CD4-positive, alpha-beta memory T cell (primary cell): Measurements from ENCODE around the gene SMAD3. TPM values are rescaled to one million over a fixed set of nuclear protein-coding genes. Genes with fewer than 3 reads are reported as not detected.
"Not testable (repeated sequence)": the region's sequence is repeated elsewhere in the genome, so short reads cannot be mapped to it uniquely, and the experiment has no call there.

Experiments
- CTCF ChIA-PET: fragments of 350-600 bp; sonication (Branson Sonifier 250); formaldehyde crosslinking; loops from one replicate; lab custom pipeline; 2021; ENCODE audit warnings: inconsistent platforms; ENCODE audit not compliant: partially characterized antibody; lab: Charles Lee
- POLR2A ChIA-PET: fragments of 350-600 bp; sonication (Branson Sonifier 250); formaldehyde crosslinking; loops from one replicate; lab custom pipeline; 2021; ENCODE audit not compliant: partially characterized antibody; lab: Charles Lee
- DNase-seq, 5 donors: peaks; one replicate each; pipeline versions ENCODE4 v3.0.0 to v3.0.0-alpha.2; 2020 to 2022; ENCODE audit warnings: mixed read lengths in 1 of 5
- H3K27ac ChIP-seq: one replicate; pipeline ENCODE4 v1.7.0; 2013; ENCODE audit warnings: low read depth, low read length
- H3K27me3 ChIP-seq: 2 replicates; pipeline ENCODE4 v1.7.0; 2013; ENCODE audit warnings: mild to moderate bottlenecking, low read length, moderate library complexity; ENCODE audit not compliant: insufficient read depth
- H3K36me3 ChIP-seq: 2 replicates; pipeline ENCODE4 v1.7.0; 2013; ENCODE audit warnings: mild to moderate bottlenecking, low read length, moderate library complexity; ENCODE audit not compliant: insufficient read depth
- H3K4me1 ChIP-seq: 2 replicates; pipeline ENCODE4 v1.7.0; 2013; ENCODE audit warnings: mild to moderate bottlenecking, low read length, moderate library complexity; ENCODE audit not compliant: insufficient read depth
- H3K4me3 ChIP-seq, 2 donors: one replicate each; pipeline ENCODE4 v1.7.0; 2013; ENCODE audit warnings: low read length in 2 of 2, mild to moderate bottlenecking in 1 of 2
- H3K9me3 ChIP-seq, 2 donors: one replicate each; pipeline ENCODE4 v1.7.0; 2013; ENCODE audit warnings: low read length in 2 of 2, control low read depth in 1 of 2; ENCODE audit not compliant: control insufficient read depth in 1 of 2
- H3K27ac Mint-ChIP-seq, 7 donors: one replicate each; pipeline ENCODE4 v1.8.0; 2020 to 2021; ENCODE audit warnings: mixed read lengths in 7 of 7, mild to moderate bottlenecking in 6 of 7, inconsistent platforms in 3 of 7, moderate library complexity in 3 of 7
- H3K27me3 Mint-ChIP-seq, 2 donors: one replicate each; pipeline ENCODE4 v1.8.0; 2020 to 2021; ENCODE audit warnings: mixed read lengths in 2 of 2
- H3K36me3 Mint-ChIP-seq, 2 donors: one replicate each; pipeline ENCODE4 v1.8.0; 2020 to 2021; ENCODE audit warnings: mixed read lengths in 2 of 2, inconsistent platforms in 1 of 2, mild to moderate bottlenecking in 1 of 2
- H3K4me1 Mint-ChIP-seq, 4 donors: one replicate each; pipeline ENCODE4 v1.8.0; 2020 to 2021; ENCODE audit warnings: mixed read lengths in 4 of 4, mild to moderate bottlenecking in 1 of 4
- H3K4me3 Mint-ChIP-seq, 8 donors: one replicate each; pipeline ENCODE4 v1.8.0; 2020 to 2021; ENCODE audit warnings: mixed read lengths in 8 of 8, mild to moderate bottlenecking in 7 of 8, moderate library complexity in 6 of 8, inconsistent platforms in 3 of 8
- H3K9me3 Mint-ChIP-seq, 8 donors: one replicate each; pipeline ENCODE4 v1.8.0; 2020 to 2021; ENCODE audit warnings: mixed read lengths in 8 of 8, mild to moderate bottlenecking in 5 of 8, inconsistent platforms in 3 of 8, moderate library complexity in 1 of 8
- intact Hi-C: fragments of 100-400 bp; cut with micrococcal nuclease; formaldehyde crosslinking; loops from one replicate; pipeline ENCODE4 v1.15.1; 2023
- polyA plus RNA-seq, 2 donors: library from polyadenylated mRNA; unstranded; fragments of 300-500 nt; fragmentation: Illumina TruSeq; gene quantifications; one replicate each; pipeline ENCODE4 v1.2.3, GENCODE V29; 2021
- total RNA-seq, 2 experiments: library from RNA; stranded (reverse); gene quantifications; one replicate each; pipeline ENCODE4 v1.2.3, GENCODE V29; 2021

Gene SMAD3
- total and polyA plus RNA-seq, 4 experiments from 2014 or later, result 14.6 to 197 (median 110) TPM

GRCh38 chr15:67121644-67122605, 56.5 kb downstream of the SMAD3 start:
- H3K4me3 Mint-ChIP-seq, result peak overlapping the region; percentile 74 to 87 (median 82)
- intact Hi-C loops, result loop anchor here (1.0 to 2.0 kb wide), 2 partner anchors 21 to 53 kb away; no protein-coding TSS in a partner anchor
- H3K9me3 Mint-ChIP-seq, result no peaks in the 10 kb centered on the region
- H3K36me3 Mint-ChIP-seq, result peaks cover 4 to 19% of the 10 kb centered on the region in 2 donors
- ChIA-PET POLR2A (interaction anchor here (0.7 to 15.7 kb wide), 18 partner anchors 9 to 206 kb away, joined by 3 to 167 read pairs (median 6); partner anchors contain the start of gene SMAD3), CTCF (interaction anchor here (1.3 to 1.5 kb wide), 2 partner anchors 21 to 51 kb away, joined by 3 to 5 read pairs; no protein-coding TSS in a partner anchor)
- peak overlapping the region in 1 of 2 donors; percentile 45 for H3K4me3 ChIP-seq
- H3K9me3 ChIP-seq, result no peaks in the 10 kb centered on the region
- H3K4me1 ChIP-seq, result peaks cover 100% of the 10 kb centered on the region
- peaks cover 60 to 99% (median 86%) of the 10 kb centered on the region in 4 donors for H3K4me1 Mint-ChIP-seq
- H3K27me3 ChIP-seq, result no peaks in the 10 kb centered on the region
- H3K27me3 Mint-ChIP-seq, result no peaks in the 10 kb centered on the region
- DNase-seq, result no peak
- H3K27ac ChIP-seq, result peak overlapping the region; percentile 80
- H3K36me3 ChIP-seq, result no peaks in the 10 kb centered on the region
- H3K27ac Mint-ChIP-seq, result peak overlapping the region; percentile 92 to 100 (median 98)

- H3K36me3 ChIP-seq, DNase-seq, H3K27me3 ChIP-seq, H3K4me3 ChIP-seq, H3K27me3 Mint-ChIP-seq, H3K9me3 Mint-ChIP-seq, intact Hi-C loops, H3K9me3 ChIP-seq: not testable (repeated sequence)
- peaks cover 11 to 25% of the 10 kb centered on the region in 2 donors for H3K36me3 Mint-ChIP-seq
- H3K4me1 Mint-ChIP-seq, result peaks cover 60 to 99% (median 85%) of the 10 kb centered on the region in 4 donors
- peak overlapping the region in 4 of 8 donors; percentile 9 to 80 (median 30) for H3K4me3 Mint-ChIP-seq
- Histone ChIP-seq H3K27ac (peak overlapping the region; percentile 80), H3K4me1 (peaks cover 100% of the 10 kb centered on the region)
- ChIA-PET CTCF (interaction anchor here (1.2 to 2.0 kb wide), 2 partner anchors 10 to 27 kb away, joined by 4 to 6 read pairs; no protein-coding TSS in a partner anchor), POLR2A (interaction anchor here (0.7 to 15.7 kb wide), 10 partner anchors 9 to 205 kb away, joined by 3 to 167 read pairs (median 13); partner anchors contain the start of gene SMAD3)
- peak overlapping the region; percentile 81 to 100 (median 97) for H3K27ac Mint-ChIP-seq
Measured at GRCh38 chr15:67122816-67123215, 57.4 kb downstream of the SMAD3 start.

GRCh38 chr15:67123291-67123690, 57.9 kb downstream of the SMAD3 start:
- H3K4me1 Mint-ChIP-seq, result peaks cover 61 to 99% (median 85%) of the 10 kb centered on the region in 4 donors
- H3K36me3 ChIP-seq, H3K9me3 ChIP-seq, DNase-seq, intact Hi-C loops, H3K27ac ChIP-seq, H3K9me3 Mint-ChIP-seq, H3K4me3 ChIP-seq, H3K27me3 ChIP-seq, H3K27me3 Mint-ChIP-seq: not testable (repeated sequence)
- H3K27ac Mint-ChIP-seq, result peak overlapping the region; percentile 29 to 99 (median 84)
- H3K36me3 Mint-ChIP-seq, result peaks cover 15 to 30% of the 10 kb centered on the region in 2 donors
- ChIA-PET POLR2A (interaction anchor here (0.7 to 15.7 kb wide), 7 partner anchors 9 to 55 kb away, joined by 3 to 167 read pairs (median 40); partner anchors contain the start of gene SMAD3), CTCF (interaction anchor here (1.2 to 2.0 kb wide), 3 partner anchors 11 to 28 kb away, joined by 4 to 6 read pairs (median 6); no protein-coding TSS in a partner anchor)
- H3K4me3 Mint-ChIP-seq, result peak overlapping the region in 2 of 8 donors; percentile 2 to 20
- peaks cover 100% of the 10 kb centered on the region for H3K4me1 ChIP-seq

GRCh38 chr15:67124111-67124510, 58.7 kb downstream of the SMAD3 start:
- H3K36me3 Mint-ChIP-seq, result peaks cover 10 to 35% of the 10 kb centered on the region in 2 donors
- POLR2A ChIA-PET, result interaction anchor here (2.4 to 15.7 kb wide), 4 partner anchors 10 to 56 kb away, joined by 13 to 167 read pairs (median 66); partner anchors contain the start of gene SMAD3

GRCh38 chr15:67124911-67125588, 59.6 kb downstream of the SMAD3 start:
- ChIA-PET CTCF (interaction anchor here (1.0 to 2.0 kb wide), 3 partner anchors 10 to 30 kb away, joined by 4 to 6 read pairs (median 6); no protein-coding TSS in a partner anchor), POLR2A (interaction anchor here (1.5 to 15.7 kb wide), 3 partner anchors 9 to 59 kb away, joined by 7 to 167 read pairs (median 13); partner anchors contain the start of gene SMAD3)
- no peaks in the 10 kb centered on the region for H3K27me3 ChIP-seq
- no peaks in the 10 kb centered on the region for H3K36me3 ChIP-seq
- H3K9me3 ChIP-seq, result no peaks in the 10 kb centered on the region
- H3K4me1 ChIP-seq, result peaks cover 96% of the 10 kb centered on the region
- H3K27me3 Mint-ChIP-seq, result no peaks in the 10 kb centered on the region
- H3K4me3 ChIP-seq, result no peak overlapping the region
- H3K9me3 Mint-ChIP-seq, result no peaks in the 10 kb centered on the region
- no peak for DNase-seq
- intact Hi-C loops, result no loop called here
- H3K27ac Mint-ChIP-seq, result peak overlapping the region; percentile 87 to 94 (median 93)
- peak overlapping the region in 2 of 8 donors; percentile 23 to 47 for H3K4me3 Mint-ChIP-seq
- peaks cover 59 to 94% (median 82%) of the 10 kb centered on the region in 4 donors for H3K4me1 Mint-ChIP-seq
- H3K36me3 Mint-ChIP-seq, result peaks cover 10 to 35% of the 10 kb centered on the region in 2 donors
- H3K27ac ChIP-seq, result no peak overlapping the region

More at GRCh38 chr15:67124111-67124510, 58.7 kb downstream of the SMAD3 start:
- Mint-ChIP-seq H3K27ac (peak overlapping the region; percentile 87 to 94 (median 93)), H3K9me3 (no peaks in the 10 kb centered on the region), H3K4me1 (peaks cover 56 to 97% (median 82%) of the 10 kb centered on the region in 4 donors), H3K4me3 (peak overlapping the region in 4 of 8 donors; percentile 31 to 61 (median 46)), H3K27me3 (no peaks in the 10 kb centered on the region)
- DNase-seq, result no peak
- Histone ChIP-seq H3K36me3 (no peaks in the 10 kb centered on the region), H3K9me3 (no peaks in the 10 kb centered on the region), H3K4me1 (peaks cover 99% of the 10 kb centered on the region), H3K27ac (peak overlapping the region; percentile 35), H3K27me3 (no peaks in the 10 kb centered on the region), H3K4me3 (no peak overlapping the region)
- intact Hi-C loops, result no loop called here
- CTCF ChIA-PET, result interaction anchor here (0.6 to 2.0 kb wide), 3 partner anchors 10 to 55 kb away, joined by 3 to 6 read pairs (median 6); no protein-coding TSS in a partner anchor
